SIG-M5 (cell line): ENCODE measurements around the gene TBL1X.

Experiments
- DNase-seq: peaks from one replicate; lab custom pipeline; 2025; lab: John Stamatoyannopoulos, UW

The TBL1X gene

GRCh38 chrX:9628779-9629493, 164.1 kb downstream of the TBL1X start:
- DNase-seq = no peak

GRCh38 chrX:9634551-9634950, 169.7 kb downstream of the TBL1X start:
- DNase-seq = no peak

GRCh38 chrX:9635368-9635767, 170.5 kb downstream of the TBL1X start:
- DNase-seq = no peak

GRCh38 chrX:9635803-9636202, 170.9 kb downstream of the TBL1X start:
- no peak for DNase-seq

- DNase-seq = no peak
Measured at GRCh38 chrX:9638871-9639270, 174.0 kb downstream of the TBL1X start.

- DNase-seq = no peak
Measured at GRCh38 chrX:9642270-9642995, 177.6 kb downstream of the TBL1X start.

GRCh38 chrX:9643807-9644206, 178.9 kb downstream of the TBL1X start:
- DNase-seq = no peak

GRCh38 chrX:9644335-9644734, 179.5 kb downstream of the TBL1X start:
- no peak for DNase-seq

GRCh38 chrX:9646471-9647224, 181.8 kb downstream of the TBL1X start:
- DNase-seq = no peak

- DNase-seq = no peak
Measured at GRCh38 chrX:9647431-9647830, 182.6 kb downstream of the TBL1X start.

GRCh38 chrX:9650091-9650490, 185.2 kb downstream of the TBL1X start:
- no peak for DNase-seq

GRCh38 chrX:9651737-9652136, 186.9 kb downstream of the TBL1X start:
- no peak for DNase-seq

GRCh38 chrX:9654929-9655328, 190.1 kb downstream of the TBL1X start:
- no peak for DNase-seq

GRCh38 chrX:9656277-9656676, 191.4 kb downstream of the TBL1X start:
- DNase-seq = no peak

GRCh38 chrX:9656871-9657270, 192.0 kb downstream of the TBL1X start:
- DNase-seq = no peak

GRCh38 chrX:9657590-9658256, 192.9 kb downstream of the TBL1X start:
- no peak for DNase-seq

GRCh38 chrX:9658409-9658808, 193.6 kb downstream of the TBL1X start:
- DNase-seq = no peak

GRCh38 chrX:9659571-9660195, 194.8 kb downstream of the TBL1X start:
- DNase-seq = no peak

GRCh38 chrX:9662148-9662547, 197.3 kb downstream of the TBL1X start:
- no peak for DNase-seq

- no peak for DNase-seq
Measured at GRCh38 chrX:9663216-9663615, 198.4 kb downstream of the TBL1X start.

GRCh38 chrX:9664224-9664623, 199.4 kb downstream of the TBL1X start:
- no peak for DNase-seq

- DNase-seq = no peak
Measured at GRCh38 chrX:9665113-9665512, 200.3 kb downstream of the TBL1X start.
